Measurements from ENCODE around the gene TOP1. TPM values are rescaled to one million over a fixed set of nuclear protein-coding genes. Genes with fewer than 3 reads are reported as not detected.
A peak's percentile ranks its signal among the peaks of the same experiment; 100 is the strongest.

The TOP1 gene
- polyA plus RNA-seq, 4 donors, result 46.2 to 74.3 (median 69.8) TPM

- Histone ChIP-seq H3K9me3 (ENCODE audit: control insufficient read depth in 2 of 2, insufficient read depth in 1 of 2, low read depth in 1 of 2, low read length in 1 of 2) (no peaks in the 10 kb centered on the region), H3K4me1 (ENCODE audit: control insufficient read depth in 3 of 3, insufficient read depth in 2 of 3, low read depth in 1 of 3, low read length in 2 of 3) (peaks cover 30 to 68% (median 45%) of the 10 kb centered on the region in 3 donors)
- 92 to 96% (median 96%) methylated on average over 2 of the region's 2 CpGs for WGBS, 3 donors
Observed at GRCh38 chr20:41145317-41145716, 116.7 kb downstream of the TOP1 start.

GRCh38 chr20:41145821-41146620 is 117.4 kb downstream of the TOP1 start:
- DNase-seq, result no peak

More at GRCh38 chr20:41145317-41145716, 116.7 kb downstream of the TOP1 start:
- FAIRE-seq (no peak), DNase-seq (no peak)
- Histone ChIP-seq H3K36me3 (ENCODE audit: control insufficient read depth in 3 of 3, insufficient read depth in 2 of 3, low read depth in 1 of 3, low read length in 3 of 3) (peaks cover 0 to 37% (median 0%) of the 10 kb centered on the region in 3 donors), H3K27ac (ENCODE audit: low read depth in 1 of 3, low read length in 2 of 3) (peak overlapping the region in 1 of 3 donors; percentile 1), H3K4me3 (ENCODE audit: low read depth in 1 of 3, low read length in 3 of 3) (no peak overlapping the region), H3K27me3 (ENCODE audit: control insufficient read depth in 3 of 3, insufficient read depth in 3 of 3, low read length in 3 of 3) (no peaks in the 10 kb centered on the region)

GRCh38 chr20:41147767-41148191 is 119.2 kb downstream of the TOP1 start:
- H3K9me3 ChIP-seq (ENCODE audit: control insufficient read depth in 2 of 2, insufficient read depth in 1 of 2, low read depth in 1 of 2, low read length in 1 of 2), result no peaks in the 10 kb centered on the region
- H3K27me3 ChIP-seq (ENCODE audit: control insufficient read depth in 3 of 3, insufficient read depth in 3 of 3, low read length in 3 of 3), result no peaks in the 10 kb centered on the region
- peak; percentile 71 to 88 for DNase-seq
- peak overlapping the region; percentile 64 to 93 (median 86) for H3K27ac ChIP-seq (ENCODE audit: low read depth in 1 of 3, low read length in 2 of 3)
- no peak overlapping the region for H3K4me3 ChIP-seq (ENCODE audit: low read depth in 1 of 3, low read length in 3 of 3)
- FAIRE-seq, result no peak
- H3K4me1 ChIP-seq (ENCODE audit: control insufficient read depth in 3 of 3, insufficient read depth in 2 of 3, low read depth in 1 of 3, low read length in 2 of 3), result peaks cover 23 to 60% (median 42%) of the 10 kb centered on the region in 3 donors
- peaks cover 0 to 43% (median 0%) of the 10 kb centered on the region in 3 donors for H3K36me3 ChIP-seq (ENCODE audit: control insufficient read depth in 3 of 3, insufficient read depth in 2 of 3, low read depth in 1 of 3, low read length in 3 of 3)
- WGBS, 3 donors, result 29 to 44% (median 44%) methylated on average over 8 of the region's 8 CpGs

More at GRCh38 chr20:41145821-41146620, 117.4 kb downstream of the TOP1 start:
- peaks cover 29 to 67% (median 39%) of the 10 kb centered on the region in 3 donors for H3K4me1 ChIP-seq (ENCODE audit: control insufficient read depth in 3 of 3, insufficient read depth in 2 of 3, low read depth in 1 of 3, low read length in 2 of 3)
- H3K9me3 ChIP-seq (ENCODE audit: control insufficient read depth in 2 of 2, insufficient read depth in 1 of 2, low read depth in 1 of 2, low read length in 1 of 2), result no peaks in the 10 kb centered on the region
- 66 to 74% (median 72%) methylated on average over 12 of the region's 12 CpGs for WGBS, 3 donors
- no peaks in the 10 kb centered on the region for H3K27me3 ChIP-seq (ENCODE audit: control insufficient read depth in 3 of 3, insufficient read depth in 3 of 3, low read length in 3 of 3)
- no peak overlapping the region for H3K4me3 ChIP-seq (ENCODE audit: low read depth in 1 of 3, low read length in 3 of 3)
- H3K36me3 ChIP-seq (ENCODE audit: control insufficient read depth in 3 of 3, insufficient read depth in 2 of 3, low read depth in 1 of 3, low read length in 3 of 3), result peaks cover 0 to 42% (median 0%) of the 10 kb centered on the region in 3 donors
- H3K27ac ChIP-seq (ENCODE audit: low read depth in 1 of 3, low read length in 2 of 3), result peak overlapping the region in 1 of 3 donors; percentile 56
- FAIRE-seq, result no peak

GRCh38 chr20:41148942-41149341 is 120.3 kb downstream of the TOP1 start:
- H3K4me1 ChIP-seq (ENCODE audit: control insufficient read depth in 3 of 3, insufficient read depth in 2 of 3, low read depth in 1 of 3, low read length in 2 of 3), result peaks cover 16 to 58% (median 42%) of the 10 kb centered on the region in 3 donors
- H3K27ac ChIP-seq (ENCODE audit: low read depth in 1 of 3, low read length in 2 of 3), result peak overlapping the region; percentile 64 to 93 (median 76)
- DNase-seq (no peak), FAIRE-seq (no peak)
- H3K36me3 ChIP-seq (ENCODE audit: control insufficient read depth in 3 of 3, insufficient read depth in 2 of 3, low read depth in 1 of 3, low read length in 3 of 3), result peaks cover 0 to 37% (median 0%) of the 10 kb centered on the region in 3 donors
- no peaks in the 10 kb centered on the region for H3K27me3 ChIP-seq (ENCODE audit: control insufficient read depth in 3 of 3, insufficient read depth in 3 of 3, low read length in 3 of 3)
- 76% methylated on average over 5 of the region's 5 CpGs for WGBS, 3 donors
- H3K9me3 ChIP-seq (ENCODE audit: control insufficient read depth in 2 of 2, insufficient read depth in 1 of 2, low read depth in 1 of 2, low read length in 1 of 2), result no peaks in the 10 kb centered on the region
- no peak overlapping the region for H3K4me3 ChIP-seq (ENCODE audit: low read depth in 1 of 3, low read length in 3 of 3)

- no peak for FAIRE-seq
- peak overlapping the region; percentile 41 to 64 (median 58) for H3K27ac ChIP-seq (ENCODE audit: low read depth in 1 of 3, low read length in 2 of 3)
Observed at GRCh38 chr20:41150664-41151063, 122.0 kb downstream of the TOP1 start.

GRCh38 chr20:41151134-41151869 is 122.7 kb downstream of the TOP1 start:
- whole genome bisulfite sequencing, 3 donors, result 89 to 95% (median 93%) methylated on average over 5 of the region's 5 CpGs
- no peak for DNase-seq
- Histone ChIP-seq H3K4me1 (ENCODE audit: control insufficient read depth in 3 of 3, insufficient read depth in 2 of 3, low read depth in 1 of 3, low read length in 2 of 3) (peaks cover 14 to 53% (median 41%) of the 10 kb centered on the region in 3 donors), H3K9me3 (ENCODE audit: control insufficient read depth in 2 of 2, insufficient read depth in 1 of 2, low read depth in 1 of 2, low read length in 1 of 2) (no peaks in the 10 kb centered on the region), H3K27ac (ENCODE audit: low read depth in 1 of 3, low read length in 2 of 3) (peak overlapping the region in 2 of 3 donors; percentile 41 to 64), H3K4me3 (ENCODE audit: low read depth in 1 of 3, low read length in 3 of 3) (no peak overlapping the region), H3K36me3 (ENCODE audit: control insufficient read depth in 3 of 3, insufficient read depth in 2 of 3, low read depth in 1 of 3, low read length in 3 of 3) (peaks cover 0 to 40% (median 2%) of the 10 kb centered on the region in 3 donors), H3K27me3 (ENCODE audit: control insufficient read depth in 3 of 3, insufficient read depth in 3 of 3, low read length in 3 of 3) (no peaks in the 10 kb centered on the region)
- FAIRE-seq, result no peak

More at GRCh38 chr20:41150664-41151063, 122.0 kb downstream of the TOP1 start:
- 47 to 58% (median 52%) methylated on average over 3 of the region's 3 CpGs for WGBS, 3 donors
- Histone ChIP-seq H3K4me3 (ENCODE audit: low read depth in 1 of 3, low read length in 3 of 3) (no peak overlapping the region), H3K4me1 (ENCODE audit: control insufficient read depth in 3 of 3, insufficient read depth in 2 of 3, low read depth in 1 of 3, low read length in 2 of 3) (peaks cover 16 to 54% (median 42%) of the 10 kb centered on the region in 3 donors), H3K36me3 (ENCODE audit: control insufficient read depth in 3 of 3, insufficient read depth in 2 of 3, low read depth in 1 of 3, low read length in 3 of 3) (peaks cover 0 to 44% (median 2%) of the 10 kb centered on the region in 3 donors), H3K9me3 (ENCODE audit: control insufficient read depth in 2 of 2, insufficient read depth in 1 of 2, low read depth in 1 of 2, low read length in 1 of 2) (no peaks in the 10 kb centered on the region), H3K27me3 (ENCODE audit: control insufficient read depth in 3 of 3, insufficient read depth in 3 of 3, low read length in 3 of 3) (no peaks in the 10 kb centered on the region)
- no peak for DNase-seq

GRCh38 chr20:41152108-41152757 is 123.6 kb downstream of the TOP1 start:
- peaks cover 0 to 37% (median 2%) of the 10 kb centered on the region in 3 donors for H3K36me3 ChIP-seq (ENCODE audit: control insufficient read depth in 3 of 3, insufficient read depth in 2 of 3, low read depth in 1 of 3, low read length in 3 of 3)
- no peaks in the 10 kb centered on the region for H3K9me3 ChIP-seq (ENCODE audit: control insufficient read depth in 2 of 2, insufficient read depth in 1 of 2, low read depth in 1 of 2, low read length in 1 of 2)
- FAIRE-seq, result no peak
- no peak for DNase-seq
- WGBS, 3 donors, result 54 to 57% (median 55%) methylated on average over 5 of the region's 5 CpGs
- H3K27ac ChIP-seq (ENCODE audit: low read depth in 1 of 3, low read length in 2 of 3), result peak overlapping the region in 2 of 3 donors; percentile 13 to 15
- H3K4me3 ChIP-seq (ENCODE audit: low read depth in 1 of 3, low read length in 3 of 3), result no peak overlapping the region
- peaks cover 12 to 50% (median 35%) of the 10 kb centered on the region in 3 donors for H3K4me1 ChIP-seq (ENCODE audit: control insufficient read depth in 3 of 3, insufficient read depth in 2 of 3, low read depth in 1 of 3, low read length in 2 of 3)
- no peaks in the 10 kb centered on the region for H3K27me3 ChIP-seq (ENCODE audit: control insufficient read depth in 3 of 3, insufficient read depth in 3 of 3, low read length in 3 of 3)
